Peyer's patch (tissue), 4 donors: Measurements from ENCODE around the gene PRSS38. TPM values are rescaled to one million over a fixed set of nuclear protein-coding genes. Genes with fewer than 3 reads are reported as not detected.

Experiments
- DNase-seq, 3 donors: peaks; one replicate each; pipeline ENCODE4 v3.0.0-alpha.2; 2017 to 2019
- H3K27ac ChIP-seq, 4 donors: fragments of 200-600 bp; sonication (generic); one replicate each; pipeline ENCODE4 v1.5.1; 2016 to 2019
- H3K27me3 ChIP-seq, 2 donors: fragments of 200-600 bp; sonication (generic); one replicate each; pipeline ENCODE4 v1.5.1; 2019
- H3K36me3 ChIP-seq, 3 donors: fragments of 200-600 bp; sonication (generic); one replicate each; pipeline ENCODE4 v1.5.1; 2016 to 2019
- H3K4me1 ChIP-seq, 4 donors: fragments of 200-600 bp; sonication (generic); one replicate each; pipeline ENCODE4 v1.5.1; 2016 to 2019
- H3K4me3 ChIP-seq, 4 donors: fragments of 200-600 bp; sonication (generic); 1 replicate in 3 of 4; 2 replicates in 1 of 4; pipeline ENCODE4 v1.5.1; 2016 to 2019; ENCODE audit warnings: mild to moderate bottlenecking in 1 of 4
- H3K9me3 ChIP-seq, 4 donors: fragments of 200-600 bp; sonication (generic); one replicate each; pipeline ENCODE4 v1.5.1; 2016 to 2019; ENCODE audit warnings: mild to moderate bottlenecking in 1 of 4
- CTCF ChIP-seq, 6 experiments: fragments of 450-650 bp in 4 of 6; fragments of 200-600 bp in 2 of 6; sonication (generic) in 1 of 6; IDR thresholded peaks; one replicate each; pipeline ENCODE4 v1.5.1; 2017 to 2019; ENCODE audit warnings: antibody characterized with exemption in 6 of 6, mild to moderate bottlenecking in 3 of 6, moderate library complexity in 1 of 6
- POLR2A ChIP-seq, 2 donors: fragments of 450-650 bp; IDR thresholded peaks; one replicate each; pipeline ENCODE4 v1.5.1; 2017; ENCODE audit warnings: antibody characterized with exemption in 2 of 2, mild to moderate bottlenecking in 2 of 2, moderate library complexity in 2 of 2
- total RNA-seq, 4 donors: library from RNA; depleted of rRNA; stranded (reverse); fragments of >200 nt; gene quantifications; one replicate each; pipeline ENCODE4 v1.1.0, GENCODE V29; 2016

PRSS38 gene
- total RNA-seq, 4 donors from 2014 or later: not detected

- no peak for DNase-seq
- Histone ChIP-seq H3K9me3 (no peaks in the 10 kb centered on the region), H3K36me3 (no peaks in the 10 kb centered on the region), H3K4me1 (no peaks in the 10 kb centered on the region), H3K27me3 (no peaks in the 10 kb centered on the region), H3K4me3 (no peak overlapping the region), H3K27ac (no peak overlapping the region)
- TF ChIP-seq POLR2A (IDR thresholded peaks at IDR 0.05) (no peak), CTCF (IDR thresholded peaks at IDR 0.05) (no peak)
Observed at GRCh38 chr1:227824204-227824603, 8.7 kb downstream of the PRSS38 start.

- H3K27me3 ChIP-seq: no peaks in the 10 kb centered on the region
- H3K4me3 ChIP-seq: no peak overlapping the region
- DNase-seq: no peak
- H3K9me3 ChIP-seq: no peaks in the 10 kb centered on the region
- H3K27ac ChIP-seq: no peak overlapping the region
- H3K36me3 ChIP-seq: no peaks in the 10 kb centered on the region
- H3K4me1 ChIP-seq: no peaks in the 10 kb centered on the region
- TF ChIP-seq POLR2A (IDR thresholded peaks at IDR 0.05): no peak
- no peak for TF ChIP-seq CTCF (IDR thresholded peaks at IDR 0.05)
Observed at GRCh38 chr1:227828786-227829185, 13.3 kb downstream of the PRSS38 start.

- Histone ChIP-seq H3K4me3 (no peak overlapping the region), H3K27me3 (no peaks in the 10 kb centered on the region), H3K27ac (no peak overlapping the region), H3K4me1 (no peaks in the 10 kb centered on the region), H3K9me3 (no peaks in the 10 kb centered on the region), H3K36me3 (no peaks in the 10 kb centered on the region)
- TF ChIP-seq CTCF (IDR thresholded peaks at IDR 0.05) (no peak), POLR2A (IDR thresholded peaks at IDR 0.05) (no peak)
- DNase-seq: no peak
Observed at GRCh38 chr1:227838181-227838580, 22.7 kb downstream of the PRSS38 start.

GRCh38 chr1:227841096-227841495, 25.6 kb downstream of the PRSS38 start:
- Histone ChIP-seq H3K27ac (no peak overlapping the region), H3K27me3 (no peaks in the 10 kb centered on the region), H3K4me3 (no peak overlapping the region), H3K9me3 (no peaks in the 10 kb centered on the region), H3K4me1 (no peaks in the 10 kb centered on the region), H3K36me3 (no peaks in the 10 kb centered on the region)
- no peak for TF ChIP-seq POLR2A (IDR thresholded peaks at IDR 0.05)
- TF ChIP-seq CTCF (IDR thresholded peaks at IDR 0.05): no peak
- DNase-seq: no peak

GRCh38 chr1:227844320-227845146, 29.1 kb downstream of the PRSS38 start:
- Histone ChIP-seq H3K4me1 (no peaks in the 10 kb centered on the region), H3K27me3 (no peaks in the 10 kb centered on the region), H3K27ac (no peak overlapping the region), H3K36me3 (no peaks in the 10 kb centered on the region), H3K4me3 (no peak overlapping the region), H3K9me3 (peaks cover 0 to 9% (median 0%) of the 10 kb centered on the region in 4 donors)
- TF ChIP-seq CTCF (IDR thresholded peaks at IDR 0.05): no peak
- no peak for TF ChIP-seq POLR2A (IDR thresholded peaks at IDR 0.05)
- no peak for DNase-seq
